LNCaP clone FGC (cell line): Measurements from ENCODE around the gene AIF1.

ENCODE experiments used
- DNase-seq: peaks from one replicate; pipeline ENCODE4 v3.0.0-alpha.2; 2011; ENCODE audit warnings: low read depth
- H3K4me3 ChIP-seq: 2 replicates; pipeline ENCODE4 v1.5.1; 2011; ENCODE audit warnings: mild to moderate bottlenecking, low read depth, low read length, control low read depth
- TF ChIP-seq, protein P1 (sequence below): IDR thresholded peaks from 2 replicates; pipeline ENCODE4 v1.5.1; 2012; ENCODE audit warnings: mild to moderate bottlenecking; ENCODE audit not compliant: control insufficient read depth, insufficient read depth; ENCODE audit errors: extremely low read depth

AIF1 gene

DNA sequence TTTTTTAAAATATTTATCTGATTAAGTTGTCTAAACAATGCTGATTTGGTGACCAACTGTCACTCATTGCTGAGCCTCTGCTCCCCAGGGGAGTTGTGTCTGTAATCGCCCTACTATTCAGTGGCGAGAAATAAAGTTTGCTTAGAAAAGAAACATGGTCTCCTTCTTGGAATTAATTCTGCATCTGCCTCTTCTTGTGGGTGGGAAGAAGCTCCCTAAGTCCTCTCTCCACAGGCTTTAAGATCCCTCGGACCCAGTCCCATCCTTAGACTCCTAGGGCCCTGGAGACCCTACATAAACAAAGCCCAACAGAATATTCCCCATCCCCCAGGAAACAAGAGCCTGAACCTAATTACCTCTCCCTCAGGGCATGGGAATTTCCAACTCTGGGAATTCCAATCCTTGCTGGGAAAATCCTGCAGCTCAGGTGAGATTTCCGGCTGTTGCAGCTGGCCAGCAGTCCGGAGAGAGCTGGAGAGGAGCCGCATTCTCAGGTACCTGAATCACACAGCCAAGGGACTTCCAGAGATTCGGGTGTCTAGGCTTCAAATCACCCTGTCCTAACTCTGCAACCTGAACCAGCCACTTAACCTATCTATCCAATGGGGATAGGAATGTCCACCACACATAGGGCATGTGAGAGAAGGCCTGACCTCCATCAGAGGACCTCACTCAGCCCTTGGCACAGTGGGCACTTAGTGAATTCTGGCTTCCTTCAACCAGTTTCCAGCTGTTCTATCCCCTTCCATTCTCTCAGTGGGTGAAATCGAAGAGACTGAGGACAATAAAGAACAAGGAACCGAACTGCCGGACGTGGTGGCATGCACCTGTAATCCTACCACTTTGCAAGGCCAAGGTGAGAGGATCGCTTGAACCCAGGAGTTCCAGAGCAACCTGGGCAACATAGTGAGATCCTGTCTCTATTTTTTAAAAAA lies 36.6 kb upstream of the AIF1 start:
- H3K4me3 ChIP-seq, result no peak overlapping the region

DNA sequence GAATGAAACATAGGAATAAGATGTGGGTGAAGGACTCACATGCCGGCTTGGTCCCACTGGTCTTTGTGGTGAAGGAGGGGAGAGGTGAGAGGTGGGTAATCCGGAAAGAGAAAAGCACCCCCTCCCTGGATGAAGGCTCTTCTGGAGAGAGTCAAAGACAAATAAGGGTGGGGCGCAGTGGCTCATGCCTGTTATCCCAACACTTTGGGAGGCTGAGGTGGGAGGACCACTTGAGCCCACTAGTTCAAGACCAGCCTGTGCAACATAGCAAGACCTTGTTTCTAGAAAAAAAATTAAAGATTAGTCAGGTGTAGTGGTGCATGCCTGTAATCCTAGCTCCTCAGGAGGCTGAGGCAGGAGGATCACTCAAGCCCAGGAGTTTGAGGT lies 35.9 kb upstream of the AIF1 start:
- no peak overlapping the region for H3K4me3 ChIP-seq
- TF ChIP-seq, protein P1, sequence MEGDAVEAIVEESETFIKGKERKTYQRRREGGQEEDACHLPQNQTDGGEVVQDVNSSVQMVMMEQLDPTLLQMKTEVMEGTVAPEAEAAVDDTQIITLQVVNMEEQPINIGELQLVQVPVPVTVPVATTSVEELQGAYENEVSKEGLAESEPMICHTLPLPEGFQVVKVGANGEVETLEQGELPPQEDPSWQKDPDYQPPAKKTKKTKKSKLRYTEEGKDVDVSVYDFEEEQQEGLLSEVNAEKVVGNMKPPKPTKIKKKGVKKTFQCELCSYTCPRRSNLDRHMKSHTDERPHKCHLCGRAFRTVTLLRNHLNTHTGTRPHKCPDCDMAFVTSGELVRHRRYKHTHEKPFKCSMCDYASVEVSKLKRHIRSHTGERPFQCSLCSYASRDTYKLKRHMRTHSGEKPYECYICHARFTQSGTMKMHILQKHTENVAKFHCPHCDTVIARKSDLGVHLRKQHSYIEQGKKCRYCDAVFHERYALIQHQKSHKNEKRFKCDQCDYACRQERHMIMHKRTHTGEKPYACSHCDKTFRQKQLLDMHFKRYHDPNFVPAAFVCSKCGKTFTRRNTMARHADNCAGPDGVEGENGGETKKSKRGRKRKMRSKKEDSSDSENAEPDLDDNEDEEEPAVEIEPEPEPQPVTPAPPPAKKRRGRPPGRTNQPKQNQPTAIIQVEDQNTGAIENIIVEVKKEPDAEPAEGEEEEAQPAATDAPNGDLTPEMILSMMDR, result no peak
- DNase-seq, result no peak

More for the DNA sequence above, 36.6 kb upstream of the AIF1 start:
- DNase-seq, result no peak
- TF ChIP-seq, protein P1, result no peak

DNA sequence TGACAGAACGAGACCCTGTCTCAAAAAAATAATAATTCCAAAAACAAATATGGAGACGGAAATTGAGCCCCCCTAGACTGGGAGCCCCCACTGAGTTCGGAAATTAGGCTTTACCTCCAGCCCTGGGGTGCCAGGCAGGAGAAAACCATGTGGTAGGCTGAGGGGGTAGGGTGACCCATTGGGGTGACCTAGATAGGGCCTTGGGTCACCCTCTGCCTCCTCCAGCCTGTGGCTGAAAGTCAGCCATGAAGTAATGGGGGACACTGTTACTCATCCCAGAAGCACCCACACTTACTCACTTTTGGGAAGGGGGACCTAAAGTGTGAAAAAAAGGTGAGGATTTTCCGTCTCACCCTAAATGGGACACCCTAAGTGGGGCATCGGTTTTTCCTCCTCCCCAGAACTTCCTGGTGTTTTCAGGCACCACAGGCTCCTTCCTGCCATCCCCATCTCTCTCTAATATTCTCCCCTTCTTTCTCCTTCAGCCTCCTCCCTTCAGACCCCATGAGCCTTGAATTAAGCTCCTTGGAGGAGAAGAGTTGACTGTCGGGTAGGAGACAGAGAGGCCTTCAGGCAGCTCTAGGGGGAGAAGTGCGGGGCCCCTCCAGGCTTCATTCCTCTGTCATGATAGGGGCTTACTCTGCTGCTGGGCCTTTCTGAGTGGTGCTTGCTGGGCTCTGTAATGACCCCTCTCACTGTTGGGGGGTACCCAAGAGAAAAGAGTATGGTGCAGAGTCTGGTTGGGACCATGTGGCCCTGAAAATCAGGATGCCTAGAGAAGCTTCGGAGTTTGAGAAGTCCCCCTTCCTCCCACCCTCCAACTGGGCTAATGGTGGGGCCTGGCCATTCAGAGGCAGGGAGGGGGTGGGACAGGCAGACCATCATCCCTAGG lies 35.2 kb upstream of the AIF1 start:
- H3K4me3 ChIP-seq, result no peak overlapping the region
- TF ChIP-seq, protein P1, result no peak
- no peak for DNase-seq

DNA sequence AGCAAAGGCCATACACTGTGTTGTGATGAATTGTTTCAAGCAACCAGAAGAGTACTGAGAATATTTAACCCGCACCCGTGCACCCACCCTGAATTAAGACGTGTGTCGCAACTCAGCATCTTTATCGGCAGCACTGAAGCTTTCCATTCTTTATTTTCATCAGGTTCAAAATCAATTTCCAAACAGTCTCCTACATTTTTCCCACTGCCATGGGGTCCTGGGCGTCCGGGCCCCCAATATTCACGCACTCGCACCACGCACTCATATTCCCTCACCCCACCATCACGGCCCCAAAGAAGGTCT lies 34.6 kb upstream of the AIF1 start:
- peak overlapping the region; percentile 53 for H3K4me3 ChIP-seq
- no peak for DNase-seq
- TF ChIP-seq, protein P1, result no peak

DNA sequence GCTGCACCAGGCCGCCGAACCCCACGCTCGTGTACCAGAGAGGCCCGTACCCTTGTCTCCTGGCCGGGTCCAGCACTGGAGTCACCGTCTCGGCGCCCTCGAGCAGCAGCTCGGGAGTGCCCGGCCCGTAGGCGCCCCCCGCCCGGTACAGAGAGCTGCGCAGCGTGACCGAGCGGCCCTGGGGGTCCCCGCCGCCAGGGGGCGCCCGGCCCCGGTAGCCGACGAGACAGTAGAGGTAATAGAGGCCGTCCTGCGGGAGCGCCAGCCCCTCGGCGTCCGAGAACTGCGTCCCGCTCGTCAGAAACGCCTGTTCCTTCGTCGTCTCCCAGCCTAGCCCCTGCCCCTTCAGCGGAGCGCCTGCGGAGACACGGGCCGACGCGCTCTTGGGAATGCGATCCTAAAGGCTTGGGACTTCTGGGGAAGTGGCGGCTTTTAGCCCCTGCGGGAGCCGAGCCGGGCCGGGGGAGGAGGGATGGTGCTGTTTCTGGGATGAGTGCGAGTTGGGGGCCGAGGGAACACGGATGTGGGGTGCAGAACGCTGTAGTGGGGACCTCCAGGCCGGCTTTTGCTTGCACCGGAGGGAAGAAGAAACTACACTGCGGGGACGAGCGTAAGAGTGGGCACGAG lies 34.1 kb upstream of the AIF1 start:
- peak overlapping the region; percentile 53 for H3K4me3 ChIP-seq
- DNase-seq, result no peak
- TF ChIP-seq, protein P1, result peak; percentile 87

DNA sequence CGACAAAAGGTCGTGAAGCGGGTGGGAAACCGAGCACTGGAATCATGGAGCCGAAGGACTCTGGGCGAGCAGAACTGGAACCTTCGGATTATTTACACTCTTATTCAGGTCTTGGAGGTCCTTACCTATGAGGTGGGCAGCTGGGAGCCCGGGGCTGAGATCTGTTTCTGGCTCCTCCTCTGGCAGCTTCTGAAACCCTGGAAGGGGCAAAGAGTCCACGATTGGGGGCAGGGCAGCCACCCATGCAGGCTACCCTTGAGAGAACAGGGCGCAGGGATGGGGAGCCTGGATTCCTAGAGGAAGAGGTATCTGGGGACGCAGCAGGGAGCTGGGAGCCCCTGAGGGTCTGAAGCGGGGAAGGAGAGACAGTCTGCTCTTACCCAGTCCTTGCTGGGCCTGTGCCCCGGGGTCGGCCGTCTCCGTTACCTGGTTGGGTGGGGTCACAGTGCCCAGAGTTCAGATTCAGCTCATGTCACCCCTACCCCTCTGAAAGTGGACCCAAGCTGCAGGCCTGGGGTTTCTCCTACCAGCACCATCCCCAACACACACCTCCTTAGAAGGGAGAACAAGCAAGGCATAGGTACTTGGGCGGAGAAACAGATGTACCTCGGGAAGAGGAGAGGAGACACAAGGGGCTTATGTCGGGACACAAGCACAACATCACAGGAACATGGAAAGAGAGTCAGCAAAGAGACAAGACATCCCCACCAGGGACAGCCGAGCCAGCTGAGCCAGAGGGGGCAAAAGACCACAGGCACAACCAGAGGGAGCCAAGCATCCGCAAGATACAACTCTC lies 33.4 kb upstream of the AIF1 start:
- no peak for DNase-seq
- peak overlapping the region; percentile 53 for H3K4me3 ChIP-seq
- TF ChIP-seq, protein P1, result no peak
